Upper lobe of left lung (tissue), 6 donors: Measurements from ENCODE around the gene PLEKHA5. TPM values are rescaled to one million over a fixed set of nuclear protein-coding genes. Genes with fewer than 3 reads are reported as not detected.

ENCODE experiments used
- ATAC-seq, 2 donors: fragments of 200-7000 bp; cut with Tn5 transposase; one replicate each; pipeline ENCODE4 v1.9.1; 2022; ENCODE audit warnings: mild to moderate bottlenecking in 2 of 2, moderate library complexity in 2 of 2; ENCODE audit not compliant: low FRiP score in 2 of 2
- DNase-seq, 2 donors: peaks; one replicate each; pipeline ENCODE4 v3.0.0-alpha.2; 2019 to 2020
- H3K27ac ChIP-seq, 4 donors: fragments of 200-600 bp; sonication (generic); one replicate each; pipeline ENCODE4 v1.5.1; 2016 to 2019
- H3K27me3 ChIP-seq, 4 donors: fragments of 200-600 bp; sonication (generic); one replicate each; pipeline ENCODE4 v1.5.1; 2017 to 2019
- H3K36me3 ChIP-seq, 4 donors: fragments of 200-600 bp; sonication (generic); one replicate each; pipeline ENCODE4 v1.5.1; 2016 to 2019
- H3K4me1 ChIP-seq, 4 donors: fragments of 200-600 bp; sonication (generic); one replicate each; pipeline ENCODE4 v1.5.1; 2018 to 2019
- H3K4me3 ChIP-seq, 4 donors: fragments of 200-600 bp; sonication (generic); one replicate each; pipeline ENCODE4 v1.5.1; 2017 to 2019; ENCODE audit warnings: mild to moderate bottlenecking in 2 of 4, moderate library complexity in 1 of 4
- H3K9me3 ChIP-seq, 4 donors: fragments of 200-600 bp; sonication (generic); one replicate each; pipeline ENCODE4 v1.5.1; 2018 to 2019
- EP300 ChIP-seq, 4 donors: sonication (generic); formaldehyde crosslinking; IDR thresholded peaks; one replicate each; pipeline ENCODE4 v1.5.1; 2017; ENCODE audit warnings: antibody characterized with exemption in 4 of 4, control low read depth in 2 of 4
- POLR2A ChIP-seq, 4 donors: fragments of 450-650 bp; IDR thresholded peaks; one replicate each; pipeline ENCODE4 v1.5.1; 2016 to 2017; ENCODE audit warnings: antibody characterized with exemption in 4 of 4, mild to moderate bottlenecking in 2 of 4
- POLR2AphosphoS5 ChIP-seq, 2 donors: sonication (generic); formaldehyde crosslinking; IDR thresholded peaks; one replicate each; pipeline ENCODE4 v1.5.1; 2017; ENCODE audit warnings: antibody characterized with exemption in 2 of 2
- WGBS, 2 donors: methylation state at CpG; one replicate each; pipeline ENCODE4 v1.1.5; 2017 to 2018; 5-methylcytosine and 5-hydroxymethylcytosine counted together
- total RNA-seq, 6 donors: library from RNA; depleted of rRNA in 4 of 6; stranded (reverse); fragments of >200 nt in 4 of 6; gene quantifications; one replicate each; pipeline versions ENCODE4 v1.1.0 to v1.2.1, GENCODE V29; 2016 to 2021
- TF ChIP-seq, protein P1 (sequence below), 6 experiments: fragments of 450-650 bp in 4 of 6; fragments of 200-600 bp in 2 of 6; sonication (generic) in 2 of 6; IDR thresholded peaks; one replicate each; pipeline ENCODE4 v1.5.1; 2016 to 2019; ENCODE audit warnings: antibody characterized with exemption in 6 of 6
- donor health status: DM: no; HTN: no; CAD: no; lungs with moderate emphysema.
- donor health status: DM: no; HTN: yes; CAD: no; lungs with severe emphysema.

Gene PLEKHA5
- total RNA-seq, 6 donors from 2014 or later = 18.5 to 89.6 (median 25.9) TPM

DNA sequence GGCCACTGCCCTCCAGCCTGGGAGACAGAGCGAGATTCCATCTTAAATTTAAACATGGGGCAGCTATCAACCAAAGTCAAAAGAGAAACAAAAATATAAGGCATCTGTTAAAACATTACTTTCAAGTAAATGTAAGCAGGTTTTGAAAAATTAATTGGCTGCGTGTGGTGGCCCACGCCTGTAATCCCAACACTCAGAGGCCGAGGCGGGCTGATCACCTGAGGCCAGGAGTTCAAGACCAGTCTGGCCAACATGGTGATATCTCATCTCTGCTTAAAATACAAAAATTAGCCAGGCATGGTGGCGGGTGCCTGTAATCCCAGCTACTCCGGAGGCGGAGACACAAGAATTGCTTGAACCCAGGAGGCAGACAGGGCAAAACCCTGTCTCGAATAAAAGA, 82.7 kb downstream of the PLEKHA5 start:
- H3K36me3 ChIP-seq = no peaks in the 10 kb centered on the region
- H3K27me3 ChIP-seq = no peaks in the 10 kb centered on the region
- H3K4me3 ChIP-seq = no peak overlapping the region
- H3K4me1 ChIP-seq = no peaks in the 10 kb centered on the region
- ATAC-seq (no peak), DNase-seq (no peak)
- no peak overlapping the region for H3K27ac ChIP-seq
- H3K9me3 ChIP-seq = no peaks in the 10 kb centered on the region
- TF ChIP-seq EP300 (IDR thresholded peaks at IDR 0.05) (no peak), POLR2AphosphoS5 (IDR thresholded peaks at IDR 0.05) (no peak), POLR2A (IDR thresholded peaks at IDR 0.05) (no peak)
- TF ChIP-seq, protein P1, sequence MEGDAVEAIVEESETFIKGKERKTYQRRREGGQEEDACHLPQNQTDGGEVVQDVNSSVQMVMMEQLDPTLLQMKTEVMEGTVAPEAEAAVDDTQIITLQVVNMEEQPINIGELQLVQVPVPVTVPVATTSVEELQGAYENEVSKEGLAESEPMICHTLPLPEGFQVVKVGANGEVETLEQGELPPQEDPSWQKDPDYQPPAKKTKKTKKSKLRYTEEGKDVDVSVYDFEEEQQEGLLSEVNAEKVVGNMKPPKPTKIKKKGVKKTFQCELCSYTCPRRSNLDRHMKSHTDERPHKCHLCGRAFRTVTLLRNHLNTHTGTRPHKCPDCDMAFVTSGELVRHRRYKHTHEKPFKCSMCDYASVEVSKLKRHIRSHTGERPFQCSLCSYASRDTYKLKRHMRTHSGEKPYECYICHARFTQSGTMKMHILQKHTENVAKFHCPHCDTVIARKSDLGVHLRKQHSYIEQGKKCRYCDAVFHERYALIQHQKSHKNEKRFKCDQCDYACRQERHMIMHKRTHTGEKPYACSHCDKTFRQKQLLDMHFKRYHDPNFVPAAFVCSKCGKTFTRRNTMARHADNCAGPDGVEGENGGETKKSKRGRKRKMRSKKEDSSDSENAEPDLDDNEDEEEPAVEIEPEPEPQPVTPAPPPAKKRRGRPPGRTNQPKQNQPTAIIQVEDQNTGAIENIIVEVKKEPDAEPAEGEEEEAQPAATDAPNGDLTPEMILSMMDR (IDR thresholded peaks at IDR 0.05) = no peak
- 97 to 98% methylated on average over 9 of the region's 9 CpGs for WGBS, 2 donors

DNA sequence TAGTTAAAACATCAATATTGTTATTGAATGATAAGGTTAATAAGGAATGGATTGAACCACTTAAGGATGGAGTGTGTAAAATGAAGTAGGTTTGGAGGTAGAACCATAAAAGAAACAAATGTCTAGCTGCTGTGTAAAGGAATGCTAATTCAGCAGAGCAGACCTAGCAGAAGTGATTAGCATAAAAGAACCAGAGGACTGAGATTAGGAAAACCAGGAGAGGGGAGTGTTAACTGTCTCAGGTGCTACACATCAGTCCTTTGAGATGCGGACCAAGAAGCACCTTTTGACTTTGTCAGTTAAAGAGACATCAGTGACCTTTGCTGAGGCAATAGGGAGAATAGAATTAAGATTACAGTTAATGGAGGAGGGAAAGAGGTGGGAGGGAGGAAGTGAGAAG, 84.5 kb downstream of the PLEKHA5 start:
- no peaks in the 10 kb centered on the region for H3K4me1 ChIP-seq
- DNase-seq (no peak), ATAC-seq (no peak)
- TF ChIP-seq POLR2A (IDR thresholded peaks at IDR 0.05) (no peak), EP300 (IDR thresholded peaks at IDR 0.05) (no peak), POLR2AphosphoS5 (IDR thresholded peaks at IDR 0.05) (no peak)
- TF ChIP-seq, protein P1 (IDR thresholded peaks at IDR 0.05) = no peak
- H3K27ac ChIP-seq = no peak overlapping the region
- 71 to 89% methylated on average over 1 of the region's 1 CpG for WGBS, 2 donors
- no peaks in the 10 kb centered on the region for H3K9me3 ChIP-seq
- no peaks in the 10 kb centered on the region for H3K27me3 ChIP-seq
- H3K36me3 ChIP-seq = no peaks in the 10 kb centered on the region
- H3K4me3 ChIP-seq = no peak overlapping the region

- 88 to 90% methylated on average over 3 of the region's 3 CpGs for WGBS, 2 donors
Observed at GRCh38 chr12:19215115-19215514, 85.6 kb downstream of the PLEKHA5 start.

DNA sequence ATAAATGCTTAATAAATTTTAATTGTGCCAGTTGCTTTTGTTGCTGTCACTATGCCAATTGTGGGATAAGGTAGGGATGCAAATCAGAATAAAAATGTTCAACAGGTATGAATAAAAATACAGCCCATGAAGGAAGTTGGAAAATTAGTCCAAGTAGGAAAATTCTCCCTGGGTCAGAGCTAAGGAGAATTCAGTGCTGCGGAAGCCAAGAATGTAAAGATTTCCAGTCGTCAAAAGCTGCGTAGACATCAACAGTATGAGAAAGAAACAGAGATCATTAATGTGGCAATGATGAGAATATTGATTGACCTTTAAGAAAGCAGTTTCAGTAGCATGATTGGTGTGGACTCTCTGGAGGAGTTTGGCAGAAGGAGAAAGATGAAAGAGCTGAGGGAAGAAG, 87.9 kb downstream of the PLEKHA5 start:
- no peaks in the 10 kb centered on the region for H3K9me3 ChIP-seq
- WGBS, 2 donors = 87 to 93% methylated on average over 3 of the region's 3 CpGs
- TF ChIP-seq POLR2AphosphoS5 (IDR thresholded peaks at IDR 0.05) (no peak), POLR2A (IDR thresholded peaks at IDR 0.05) (no peak), EP300 (IDR thresholded peaks at IDR 0.05) (no peak)
- TF ChIP-seq, protein P1 (IDR thresholded peaks at IDR 0.05) = no peak
- no peaks in the 10 kb centered on the region for H3K36me3 ChIP-seq
- ATAC-seq = no peak
- DNase-seq = no peak
- no peak overlapping the region for H3K4me3 ChIP-seq
- H3K27me3 ChIP-seq = no peaks in the 10 kb centered on the region
- no peak overlapping the region for H3K27ac ChIP-seq
- H3K4me1 ChIP-seq = no peaks in the 10 kb centered on the region

More at GRCh38 chr12:19215115-19215514, 85.6 kb downstream of the PLEKHA5 start:
- H3K27me3 ChIP-seq = no peaks in the 10 kb centered on the region
- H3K9me3 ChIP-seq = no peaks in the 10 kb centered on the region
- no peak for ATAC-seq
- H3K4me1 ChIP-seq = no peaks in the 10 kb centered on the region
- H3K4me3 ChIP-seq = no peak overlapping the region
- no peaks in the 10 kb centered on the region for H3K36me3 ChIP-seq
- no peak for TF ChIP-seq POLR2AphosphoS5 (IDR thresholded peaks at IDR 0.05)
- TF ChIP-seq EP300 (IDR thresholded peaks at IDR 0.05) = no peak
- TF ChIP-seq, protein P1 (IDR thresholded peaks at IDR 0.05) = no peak
- no peak for TF ChIP-seq POLR2A (IDR thresholded peaks at IDR 0.05)
- no peak for DNase-seq
- no peak overlapping the region for H3K27ac ChIP-seq

GRCh38 chr12:19220205-19220604, 90.7 kb downstream of the PLEKHA5 start:
- no peak for ATAC-seq
- TF ChIP-seq POLR2AphosphoS5 (IDR thresholded peaks at IDR 0.05) = no peak
- TF ChIP-seq, protein P1 (IDR thresholded peaks at IDR 0.05) = no peak
- TF ChIP-seq EP300 (IDR thresholded peaks at IDR 0.05) = no peak
- no peak for TF ChIP-seq POLR2A (IDR thresholded peaks at IDR 0.05)
- 70 to 74% methylated on average over 3 of the region's 3 CpGs for WGBS, 2 donors

More at GRCh38 chr12:19220205-19220604, 90.7 kb downstream of the PLEKHA5 start:
- DNase-seq = no peak
- no peaks in the 10 kb centered on the region for H3K36me3 ChIP-seq
- H3K4me1 ChIP-seq = no peaks in the 10 kb centered on the region
- H3K27me3 ChIP-seq = no peaks in the 10 kb centered on the region
- H3K4me3 ChIP-seq = no peak overlapping the region
- H3K27ac ChIP-seq = no peak overlapping the region
- no peaks in the 10 kb centered on the region for H3K9me3 ChIP-seq
